ENCODE data around the gene CTSK. TPM values are rescaled to one million over a fixed set of nuclear protein-coding genes. Genes with fewer than 3 reads are reported as not detected.
"Not testable (repeated sequence)": the region's sequence is repeated elsewhere in the genome, so short reads cannot be mapped to it uniquely, and the experiment has no call there.

Gene CTSK
- total and polyA plus RNA-seq, 5 donors from 2014 or later, result 0.10 to 18.0 (median 1.1) TPM; not detected in 1

DNA sequence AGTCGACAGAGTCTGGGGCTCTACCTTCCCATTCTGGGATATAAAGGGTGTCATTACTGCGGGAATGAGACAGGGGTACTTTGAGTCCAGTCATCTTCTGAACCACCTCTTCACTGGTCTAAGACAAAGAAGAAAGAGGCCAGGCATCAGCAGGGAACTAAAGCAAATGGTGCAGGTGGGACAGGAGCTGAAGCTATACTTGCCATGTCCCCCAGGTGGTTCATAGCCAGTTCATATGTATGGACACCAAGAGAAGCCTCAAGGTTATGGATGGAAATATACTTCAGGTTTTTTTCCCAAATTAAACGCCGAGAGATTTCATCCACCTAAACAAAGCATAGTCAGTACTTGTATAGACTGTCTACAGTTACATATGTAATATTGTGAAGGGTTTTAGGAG, 2.2 kb downstream of the CTSK start:
- Mint-ChIP-seq H3K27me3 (no peaks in the 10 kb centered on the region), H3K27ac (no peak overlapping the region), H3K4me3 (no peak overlapping the region), H3K4me1 (peaks cover 0 to 14% (median 4%) of the 10 kb centered on the region in 4 donors), H3K36me3 (peaks cover 10% of the 10 kb centered on the region), H3K9me3 (no peaks in the 10 kb centered on the region)
- H3K36me3 ChIP-seq (ENCODE audit: control insufficient read depth, insufficient read depth, low read length), result no peaks in the 10 kb centered on the region
- no peak overlapping the region for H3K4me3 ChIP-seq (ENCODE audit: low read depth, low read length)
- H3K4me1 ChIP-seq (ENCODE audit: control insufficient read depth, insufficient read depth, low read length, poor library complexity, severe bottlenecking), result no peaks in the 10 kb centered on the region
- no peak for DNase-seq
- no peaks in the 10 kb centered on the region for H3K27me3 ChIP-seq (ENCODE audit: control insufficient read depth, insufficient read depth, low read length)
- ATAC-seq (ENCODE audit: low read depth in 2 of 2), result no peak
- H3K9me3 ChIP-seq (ENCODE audit: control insufficient read depth in 2 of 2, low read length in 2 of 2), result no peaks in the 10 kb centered on the region
- no peak overlapping the region for H3K27ac ChIP-seq (ENCODE audit: insufficient read depth, low read length, poor library complexity, severe bottlenecking)

DNA sequence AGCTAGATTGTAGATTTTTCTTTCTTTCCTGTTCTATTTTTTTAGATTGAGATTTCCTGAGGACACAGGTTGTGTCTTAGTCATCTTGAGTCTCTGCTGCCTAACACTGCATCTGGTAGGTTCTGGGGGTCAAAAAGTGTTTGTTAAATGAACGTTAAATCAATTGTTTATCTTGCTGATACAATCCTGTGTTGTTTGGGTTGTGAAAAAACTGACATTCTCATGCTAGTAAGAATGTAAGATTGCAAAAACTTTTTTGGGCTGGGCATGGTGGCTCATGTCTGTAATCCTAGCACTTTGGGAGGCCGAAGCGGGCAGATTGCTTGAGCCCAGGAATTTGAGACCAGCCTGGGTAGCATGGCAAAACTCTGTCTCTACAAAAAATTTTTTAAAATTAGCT, 3.4 kb downstream of the CTSK start:
- Mint-ChIP-seq H3K9me3 (no peaks in the 10 kb centered on the region), H3K4me1 (peaks cover 0 to 14% (median 4%) of the 10 kb centered on the region in 4 donors), H3K27me3 (no peaks in the 10 kb centered on the region), H3K4me3 (no peak overlapping the region), H3K36me3 (peaks cover 19% of the 10 kb centered on the region), H3K27ac (no peak overlapping the region)
- Histone ChIP-seq H3K4me3 (ENCODE audit: low read depth, low read length) (no peak overlapping the region), H3K27ac (ENCODE audit: insufficient read depth, low read length, poor library complexity, severe bottlenecking) (no peak overlapping the region), H3K36me3 (ENCODE audit: control insufficient read depth, insufficient read depth, low read length) (no peaks in the 10 kb centered on the region), H3K27me3 (ENCODE audit: control insufficient read depth, insufficient read depth, low read length) (no peaks in the 10 kb centered on the region), H3K4me1 (ENCODE audit: control insufficient read depth, insufficient read depth, low read length, poor library complexity, severe bottlenecking) (no peaks in the 10 kb centered on the region), H3K9me3 (ENCODE audit: control insufficient read depth in 2 of 2, low read length in 2 of 2) (no peaks in the 10 kb centered on the region)
- no peak for ATAC-seq (ENCODE audit: low read depth in 2 of 2)
- DNase-seq, result no peak

DNA sequence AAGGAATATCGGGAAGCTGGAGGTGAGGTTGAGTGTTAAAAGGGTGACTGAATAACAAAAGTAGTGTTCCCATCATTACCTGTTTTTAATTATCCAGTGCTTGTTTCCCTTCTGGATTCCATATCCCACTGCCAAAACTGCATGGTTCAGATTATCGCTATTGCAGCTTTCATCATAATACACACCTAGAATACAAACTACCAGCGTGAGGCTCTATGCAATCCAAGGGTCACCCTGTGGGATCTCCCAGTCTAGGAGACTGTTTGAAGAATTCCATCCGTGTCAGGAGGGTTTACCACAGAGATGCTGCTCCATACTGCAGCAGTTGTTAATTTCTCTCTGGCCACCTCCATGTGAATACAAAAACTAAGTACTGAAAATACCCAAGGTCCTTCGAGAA, 9.0 kb downstream of the CTSK start:
- Mint-ChIP-seq H3K4me1 (no peaks in the 10 kb centered on the region), H3K27me3 (no peaks in the 10 kb centered on the region), H3K4me3 (no peak overlapping the region), H3K9me3 (no peaks in the 10 kb centered on the region), H3K36me3 (peaks cover 60% of the 10 kb centered on the region), H3K27ac (no peak overlapping the region)
- Histone ChIP-seq H3K36me3 (ENCODE audit: control insufficient read depth, insufficient read depth, low read length) (peaks cover 22% of the 10 kb centered on the region), H3K4me1 (ENCODE audit: control insufficient read depth, insufficient read depth, low read length, poor library complexity, severe bottlenecking) (no peaks in the 10 kb centered on the region), H3K27ac (ENCODE audit: insufficient read depth, low read length, poor library complexity, severe bottlenecking) (no peak overlapping the region), H3K27me3 (ENCODE audit: control insufficient read depth, insufficient read depth, low read length) (no peaks in the 10 kb centered on the region), H3K9me3 (ENCODE audit: control insufficient read depth in 2 of 2, low read length in 2 of 2) (no peaks in the 10 kb centered on the region), H3K4me3 (ENCODE audit: low read depth, low read length) (no peak overlapping the region)
- ATAC-seq (ENCODE audit: low read depth in 2 of 2), result no peak
- no peak for DNase-seq

DNA sequence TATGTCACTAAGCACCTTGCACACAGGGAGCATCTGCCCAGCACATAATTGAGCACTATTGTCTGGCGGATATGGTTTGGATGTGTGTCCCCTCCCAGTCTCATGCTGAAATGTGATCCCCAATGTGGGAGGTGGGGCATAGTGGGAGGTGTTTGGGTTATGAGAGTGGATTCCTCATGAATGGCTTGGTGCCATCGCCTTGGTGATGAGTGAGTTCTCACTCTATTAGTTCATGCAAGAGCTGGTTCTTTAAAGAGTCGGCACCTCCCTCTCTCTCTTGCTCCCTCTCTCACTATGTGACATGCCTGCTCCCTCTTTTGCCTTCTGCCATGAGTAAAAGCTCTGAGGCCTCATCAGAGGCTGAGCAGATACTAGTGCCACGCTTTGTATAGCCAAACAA, 9.5 kb downstream of the CTSK start:
- H3K27ac Mint-ChIP-seq, result no peak overlapping the region
- no peak overlapping the region for H3K4me3 ChIP-seq (ENCODE audit: low read depth, low read length)
- DNase-seq (no peak), ATAC-seq (ENCODE audit: low read depth in 2 of 2) (no peak)
- no peaks in the 10 kb centered on the region for H3K4me1 Mint-ChIP-seq
- no peaks in the 10 kb centered on the region for H3K4me1 ChIP-seq (ENCODE audit: control insufficient read depth, insufficient read depth, low read length, poor library complexity, severe bottlenecking)
- no peaks in the 10 kb centered on the region for H3K27me3 Mint-ChIP-seq
- no peaks in the 10 kb centered on the region for H3K9me3 Mint-ChIP-seq
- no peaks in the 10 kb centered on the region for H3K9me3 ChIP-seq (ENCODE audit: control insufficient read depth in 2 of 2, low read length in 2 of 2)
- peaks cover 22% of the 10 kb centered on the region for H3K36me3 ChIP-seq (ENCODE audit: control insufficient read depth, insufficient read depth, low read length)
- no peak overlapping the region for H3K4me3 Mint-ChIP-seq
- H3K27me3 ChIP-seq (ENCODE audit: control insufficient read depth, insufficient read depth, low read length), result no peaks in the 10 kb centered on the region
- H3K27ac ChIP-seq (ENCODE audit: insufficient read depth, low read length, poor library complexity, severe bottlenecking), result no peak overlapping the region
- peaks cover 58% of the 10 kb centered on the region for H3K36me3 Mint-ChIP-seq

DNA sequence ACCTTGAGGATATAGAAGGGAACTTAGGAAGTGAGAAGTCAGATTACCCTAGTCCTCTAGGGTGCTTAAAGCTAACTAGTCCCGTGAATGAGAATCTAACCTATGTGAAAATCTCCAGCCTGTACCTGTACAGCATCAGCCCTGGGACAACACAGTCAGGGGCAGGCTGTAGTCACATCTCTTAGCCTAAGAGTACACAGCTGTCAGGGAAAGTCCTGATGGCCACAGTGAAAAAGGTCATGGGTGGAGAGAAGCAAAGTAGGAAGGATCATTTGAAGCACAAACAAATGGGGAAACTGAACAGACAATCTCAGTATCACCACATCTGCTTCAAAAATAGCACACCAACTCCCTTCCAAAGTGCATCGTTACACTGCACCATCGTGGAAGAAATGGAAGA, 11.7 kb downstream of the CTSK start:
- Mint-ChIP-seq H3K27ac (no peak overlapping the region), H3K27me3 (no peaks in the 10 kb centered on the region), H3K36me3 (peaks cover 54% of the 10 kb centered on the region), H3K4me3 (no peak overlapping the region), H3K4me1 (no peaks in the 10 kb centered on the region), H3K9me3 (no peaks in the 10 kb centered on the region)
- H3K4me3 ChIP-seq (ENCODE audit: low read depth, low read length), result no peak overlapping the region
- H3K4me1 ChIP-seq (ENCODE audit: control insufficient read depth, insufficient read depth, low read length, poor library complexity, severe bottlenecking), result no peaks in the 10 kb centered on the region
- ATAC-seq (ENCODE audit: low read depth in 2 of 2) (no peak), DNase-seq (no peak)
- H3K27me3 ChIP-seq (ENCODE audit: control insufficient read depth, insufficient read depth, low read length), result no peaks in the 10 kb centered on the region
- no peak overlapping the region for H3K27ac ChIP-seq (ENCODE audit: insufficient read depth, low read length, poor library complexity, severe bottlenecking)
- H3K36me3 ChIP-seq (ENCODE audit: control insufficient read depth, insufficient read depth, low read length), result peaks cover 22% of the 10 kb centered on the region
- H3K9me3 ChIP-seq (ENCODE audit: control insufficient read depth in 2 of 2, low read length in 2 of 2), result no peaks in the 10 kb centered on the region

DNA sequence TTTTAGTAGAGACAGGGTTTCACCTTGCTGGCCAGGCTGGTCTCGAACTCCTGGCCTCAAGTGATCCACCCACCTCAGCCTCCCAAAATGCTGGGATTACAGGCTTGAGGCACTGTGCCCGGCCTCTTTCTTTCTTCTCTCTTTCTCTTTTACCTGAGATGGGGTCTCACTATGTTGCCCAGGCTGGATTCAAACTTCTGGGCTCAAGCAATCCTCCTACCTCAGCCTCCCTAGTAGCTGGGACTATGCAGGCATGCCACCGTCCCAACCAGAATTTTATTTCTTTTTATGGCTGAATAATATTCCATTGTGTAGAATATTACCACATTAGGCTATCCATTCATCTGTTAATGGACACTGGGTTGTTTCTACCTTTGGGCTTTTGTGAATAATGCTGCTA, 14.3 kb downstream of the CTSK start:
- H3K9me3 ChIP-seq (ENCODE audit: control insufficient read depth in 2 of 2, low read length in 2 of 2); DNase-seq; H3K4me3 ChIP-seq (ENCODE audit: low read depth, low read length); H3K27ac ChIP-seq (ENCODE audit: insufficient read depth, low read length, poor library complexity, severe bottlenecking); H3K27ac Mint-ChIP-seq; H3K27me3 Mint-ChIP-seq; H3K4me1 Mint-ChIP-seq; H3K4me1 ChIP-seq (ENCODE audit: control insufficient read depth, insufficient read depth, low read length, poor library complexity, severe bottlenecking); H3K27me3 ChIP-seq (ENCODE audit: control insufficient read depth, insufficient read depth, low read length); ATAC-seq (ENCODE audit: low read depth in 2 of 2); H3K4me3 Mint-ChIP-seq; H3K9me3 Mint-ChIP-seq: not testable (repeated sequence)
- peaks cover 16% of the 10 kb centered on the region for H3K36me3 ChIP-seq (ENCODE audit: control insufficient read depth, insufficient read depth, low read length)
- H3K36me3 Mint-ChIP-seq, result peaks cover 45% of the 10 kb centered on the region

DNA sequence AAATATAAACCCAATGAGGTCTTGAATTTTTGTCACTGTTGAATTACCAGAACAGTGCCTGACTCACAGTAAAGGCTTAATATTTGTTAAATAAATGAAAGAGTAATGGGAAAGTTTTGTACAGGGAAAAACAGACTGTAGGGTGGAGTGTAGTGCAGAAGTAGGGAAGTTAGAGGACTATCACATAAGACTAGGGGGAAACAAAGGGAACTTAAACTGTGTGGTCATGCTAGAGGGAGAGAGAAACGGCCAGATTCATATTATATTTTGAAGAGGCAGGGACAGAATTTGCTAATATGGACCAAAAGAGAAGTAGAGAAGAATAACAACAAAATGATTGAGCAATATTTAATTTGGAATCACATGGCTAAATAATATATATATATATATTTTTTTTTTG, 14.8 kb downstream of the CTSK start:
- Histone ChIP-seq H3K4me3 (ENCODE audit: low read depth, low read length) (no peak overlapping the region), H3K27ac (ENCODE audit: insufficient read depth, low read length, poor library complexity, severe bottlenecking) (no peak overlapping the region), H3K27me3 (ENCODE audit: control insufficient read depth, insufficient read depth, low read length) (no peaks in the 10 kb centered on the region), H3K4me1 (ENCODE audit: control insufficient read depth, insufficient read depth, low read length, poor library complexity, severe bottlenecking) (no peaks in the 10 kb centered on the region), H3K36me3 (ENCODE audit: control insufficient read depth, insufficient read depth, low read length) (peaks cover 11% of the 10 kb centered on the region), H3K9me3 (ENCODE audit: control insufficient read depth in 2 of 2, low read length in 2 of 2) (no peaks in the 10 kb centered on the region)
- no peaks in the 10 kb centered on the region for H3K4me1 Mint-ChIP-seq
- ATAC-seq (ENCODE audit: low read depth in 2 of 2) (no peak), DNase-seq (no peak)
- H3K4me3 Mint-ChIP-seq, result no peak overlapping the region
- no peak overlapping the region for H3K27ac Mint-ChIP-seq
- peaks cover 40% of the 10 kb centered on the region for H3K36me3 Mint-ChIP-seq
- H3K27me3 Mint-ChIP-seq, result no peaks in the 10 kb centered on the region
- no peaks in the 10 kb centered on the region for H3K9me3 Mint-ChIP-seq

DNA sequence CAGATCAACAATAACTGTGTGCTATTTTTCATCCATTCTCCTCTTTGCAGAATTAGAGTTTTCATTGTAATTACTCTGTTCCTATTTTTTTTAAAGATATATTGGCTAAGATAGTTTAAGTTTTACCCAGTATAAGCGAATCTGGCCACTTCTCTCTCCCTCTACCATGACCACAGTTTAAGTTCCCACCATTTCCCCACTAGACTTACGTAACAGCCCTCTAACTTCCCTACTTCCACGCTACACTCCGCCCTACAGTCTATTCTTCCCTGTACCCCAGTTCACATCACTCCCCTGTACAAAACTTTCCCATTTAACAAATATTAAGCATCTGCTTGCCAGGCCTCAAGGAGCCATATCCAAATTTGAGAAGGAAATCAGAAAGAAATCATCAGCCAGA, 16.5 kb downstream of the CTSK start:
- peaks cover 8% of the 10 kb centered on the region for H3K36me3 ChIP-seq (ENCODE audit: control insufficient read depth, insufficient read depth, low read length)
- H3K4me1 ChIP-seq (ENCODE audit: control insufficient read depth, insufficient read depth, low read length, poor library complexity, severe bottlenecking), result no peaks in the 10 kb centered on the region
- H3K27ac ChIP-seq (ENCODE audit: insufficient read depth, low read length, poor library complexity, severe bottlenecking), result no peak overlapping the region
- no peak for ATAC-seq (ENCODE audit: low read depth in 2 of 2)
- no peaks in the 10 kb centered on the region for H3K9me3 Mint-ChIP-seq
- H3K4me3 ChIP-seq (ENCODE audit: low read depth, low read length), result no peak overlapping the region
- H3K27me3 Mint-ChIP-seq, result no peaks in the 10 kb centered on the region
- no peaks in the 10 kb centered on the region for H3K9me3 ChIP-seq (ENCODE audit: control insufficient read depth in 2 of 2, low read length in 2 of 2)
- H3K36me3 Mint-ChIP-seq, result peaks cover 23% of the 10 kb centered on the region
- H3K27ac Mint-ChIP-seq, result no peak overlapping the region
- H3K4me3 Mint-ChIP-seq, result no peak overlapping the region
- peaks cover 0 to 2% (median 0%) of the 10 kb centered on the region in 4 donors for H3K4me1 Mint-ChIP-seq
- no peak for DNase-seq
- H3K27me3 ChIP-seq (ENCODE audit: control insufficient read depth, insufficient read depth, low read length), result no peaks in the 10 kb centered on the region
